Suprapubic skin (tissue), 4 donors: Measurements from ENCODE around the gene EOGT.

Experiments used
- CTCF ChIP-seq, 2 donors: fragments of 200-600 bp in 1 of 2; fragments of 450-650 bp in 1 of 2; sonication (generic) in 1 of 2; IDR thresholded peaks; one replicate each; pipeline ENCODE4 v1.5.1; 2016 to 2019; ENCODE audit warnings: antibody characterized with exemption in 2 of 2, mild to moderate bottlenecking in 1 of 2, moderate library complexity in 1 of 2
- POLR2A ChIP-seq, 2 donors: fragments of 450-650 bp; IDR thresholded peaks; one replicate each; pipeline ENCODE4 v1.6.1; 2017; ENCODE audit warnings: antibody characterized with exemption in 2 of 2, mild to moderate bottlenecking in 2 of 2, moderate library complexity in 2 of 2
- POLR2AphosphoS5 ChIP-seq, 3 donors: sonication (generic); formaldehyde crosslinking; IDR thresholded peaks; one replicate each; pipeline ENCODE4 v1.6.1; 2017; ENCODE audit warnings: antibody characterized with exemption in 3 of 3

- no peak for TF ChIP-seq CTCF (IDR thresholded peaks at IDR 0.05)
- no peak for TF ChIP-seq POLR2AphosphoS5 (IDR thresholded peaks at IDR 0.05)
- TF ChIP-seq POLR2A (IDR thresholded peaks at IDR 0.05) = no peak
Measured at GRCh38 chr3:68997887-68998286, 15.6 kb downstream of the EOGT start.
